IPS DF 4.7 (cell line): ENCODE measurements around the gene H2BK1.

Experiments
- DNase-seq: peaks from one replicate; pipeline ENCODE4 v3.0.0-alpha.2; 2013; ENCODE audit warnings: low spot score; ENCODE audit errors: extremely low read depth

H2BK1 gene

DNA sequence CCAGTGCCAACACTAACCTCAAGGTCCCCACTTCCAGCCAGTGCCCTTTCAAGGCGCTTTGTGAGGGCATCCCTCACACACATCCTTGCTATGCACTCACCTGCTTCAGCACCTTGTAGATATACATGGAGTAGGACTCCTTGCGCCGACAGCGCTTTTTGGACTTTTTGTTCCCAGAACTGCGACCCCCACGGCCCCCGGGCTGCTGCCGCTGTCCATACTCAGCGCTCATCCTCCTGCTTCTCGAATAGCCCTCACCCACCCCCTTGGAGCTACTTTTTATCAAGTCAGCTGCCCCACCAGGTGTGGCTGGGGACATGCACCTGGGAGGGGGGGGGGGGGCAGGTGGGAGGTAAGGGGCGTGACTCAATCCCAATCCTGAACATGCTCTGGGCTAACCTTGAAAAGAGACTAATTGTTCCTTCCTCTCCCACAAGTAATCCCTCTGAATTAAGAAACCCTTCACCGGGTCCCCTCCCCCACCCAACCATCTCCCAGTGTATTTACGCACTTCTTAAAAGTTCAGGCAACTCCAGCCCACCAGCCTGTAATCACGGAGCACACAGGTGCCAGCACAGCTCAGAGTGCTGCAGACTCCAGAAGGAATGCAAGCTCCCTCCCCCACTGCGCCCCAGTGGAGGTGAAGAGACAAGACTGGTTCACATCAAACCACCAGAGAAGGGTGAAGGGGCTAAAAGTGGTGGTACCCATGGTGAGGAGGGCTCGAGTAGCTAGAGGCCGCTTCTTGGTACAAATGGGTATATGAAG lies at the start of gene H2BK1:
Gene H2BK1 (minus strand): TSS at position 402 of the 768 bp plus-strand sequence. CDS start 170 bp downstream, at position 232.
- DNase-seq: no peak

DNA sequence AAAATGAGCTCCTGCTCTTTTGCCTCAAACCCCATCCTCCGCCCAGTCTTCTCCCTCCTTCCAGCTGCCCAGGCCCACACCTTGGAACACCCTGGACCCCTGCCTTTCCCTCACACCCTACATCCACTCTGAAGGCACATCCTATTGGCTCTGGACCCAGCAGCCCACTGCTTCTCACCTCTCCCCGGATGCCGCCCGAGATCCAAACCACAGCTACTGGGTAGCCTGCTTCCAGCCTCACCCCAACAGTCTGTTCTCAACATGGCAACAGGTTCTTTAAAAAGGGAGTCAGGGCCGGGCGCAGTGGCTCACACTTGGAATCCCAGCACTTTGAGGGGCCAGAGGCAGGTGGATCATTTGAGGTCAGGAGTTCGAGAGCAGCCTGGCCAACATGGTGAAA lies 47.7 kb upstream of the H2BK1 start:
- no peak for DNase-seq

DNA sequence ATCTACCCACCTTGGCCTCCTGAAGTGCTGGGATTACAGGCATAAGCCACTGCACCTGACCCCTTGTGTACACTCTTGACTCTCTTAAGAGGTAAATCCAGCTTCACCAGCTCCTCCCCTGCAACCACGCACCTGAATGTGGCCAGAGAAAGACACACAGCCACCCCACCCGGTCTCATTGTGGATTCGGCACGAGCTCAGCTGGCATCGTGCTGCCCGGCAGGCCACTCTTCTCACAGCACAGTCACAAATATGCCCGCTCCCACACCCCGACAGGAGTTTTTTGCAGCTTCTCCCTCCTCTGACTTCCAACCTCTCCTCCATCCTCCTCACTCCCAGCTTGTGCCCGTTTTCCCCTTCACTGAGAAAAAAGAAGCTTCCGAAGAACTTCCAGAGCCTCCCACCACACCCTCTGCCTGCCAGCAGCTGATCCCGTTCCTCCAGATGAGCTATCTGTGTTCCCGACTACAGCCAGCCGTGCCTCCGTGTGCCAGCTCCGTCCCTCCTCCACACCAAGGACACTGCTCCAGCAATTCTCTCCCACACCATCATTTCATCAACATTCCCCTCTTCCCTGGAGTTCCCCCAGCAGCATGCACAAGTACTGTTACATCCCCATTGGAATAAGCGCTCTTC lies 46.2 kb upstream of the H2BK1 start:
- no peak for DNase-seq

DNA sequence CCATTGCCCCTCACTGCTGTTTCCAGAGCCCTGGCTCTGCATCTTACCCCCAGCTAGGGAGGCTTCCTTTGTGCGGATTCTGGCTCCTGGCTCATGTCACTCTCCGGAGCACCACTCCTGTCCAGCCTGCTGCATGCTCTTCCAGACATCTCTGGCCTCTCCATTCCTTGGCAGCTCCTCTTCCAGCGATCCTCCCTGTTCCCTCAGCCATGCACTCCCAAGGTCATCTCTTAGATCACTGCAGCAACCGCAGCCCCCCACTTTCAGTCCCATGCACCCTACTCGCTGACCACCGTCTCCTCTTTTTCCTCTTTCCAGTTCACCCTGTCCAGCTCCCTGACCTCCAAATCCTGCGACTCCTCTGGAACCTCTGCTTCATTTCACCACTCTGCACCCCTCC lies 45.1 kb upstream of the H2BK1 start:
- no peak for DNase-seq

DNA sequence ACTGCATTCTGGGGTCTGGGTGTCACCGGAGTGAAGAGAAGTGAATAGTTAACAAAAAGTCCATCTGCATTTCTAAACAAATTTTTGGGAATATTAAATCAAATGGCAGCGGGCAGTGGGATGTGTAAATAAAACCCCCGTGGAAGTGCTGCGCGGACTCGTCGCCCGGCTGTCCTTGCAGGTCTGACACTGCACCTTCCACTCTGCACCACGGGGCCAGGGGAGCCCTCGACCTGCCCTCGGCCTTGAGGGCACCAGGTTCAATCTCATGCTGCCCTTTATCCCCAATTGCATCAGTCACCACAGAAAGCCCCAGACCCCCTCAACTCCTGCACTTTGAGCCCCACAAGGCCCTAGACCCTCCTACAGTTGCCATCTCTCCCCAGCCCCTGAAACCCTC lies 44.6 kb upstream of the H2BK1 start:
- no peak for DNase-seq

DNA sequence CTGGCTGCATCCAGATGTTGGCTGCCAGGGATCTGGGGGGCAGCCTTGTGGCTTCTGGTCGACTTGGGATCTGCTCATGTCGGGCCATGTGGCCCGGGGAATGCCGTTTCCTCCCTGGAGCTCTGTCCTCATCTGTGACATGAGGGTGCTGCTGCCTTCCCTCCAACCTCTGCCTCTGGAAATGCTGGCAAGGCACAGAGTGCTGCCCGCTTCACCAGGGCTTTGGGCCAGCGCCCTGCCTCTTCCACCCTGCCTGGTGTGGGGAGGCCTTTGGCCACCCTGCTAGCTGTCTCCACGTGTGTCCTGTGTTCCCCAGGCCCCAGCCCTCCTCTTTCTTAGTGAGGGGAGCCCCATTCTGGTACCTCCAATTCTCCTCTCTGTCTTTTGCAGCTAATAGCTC lies 44.0 kb upstream of the H2BK1 start:
- DNase-seq: no peak

DNA sequence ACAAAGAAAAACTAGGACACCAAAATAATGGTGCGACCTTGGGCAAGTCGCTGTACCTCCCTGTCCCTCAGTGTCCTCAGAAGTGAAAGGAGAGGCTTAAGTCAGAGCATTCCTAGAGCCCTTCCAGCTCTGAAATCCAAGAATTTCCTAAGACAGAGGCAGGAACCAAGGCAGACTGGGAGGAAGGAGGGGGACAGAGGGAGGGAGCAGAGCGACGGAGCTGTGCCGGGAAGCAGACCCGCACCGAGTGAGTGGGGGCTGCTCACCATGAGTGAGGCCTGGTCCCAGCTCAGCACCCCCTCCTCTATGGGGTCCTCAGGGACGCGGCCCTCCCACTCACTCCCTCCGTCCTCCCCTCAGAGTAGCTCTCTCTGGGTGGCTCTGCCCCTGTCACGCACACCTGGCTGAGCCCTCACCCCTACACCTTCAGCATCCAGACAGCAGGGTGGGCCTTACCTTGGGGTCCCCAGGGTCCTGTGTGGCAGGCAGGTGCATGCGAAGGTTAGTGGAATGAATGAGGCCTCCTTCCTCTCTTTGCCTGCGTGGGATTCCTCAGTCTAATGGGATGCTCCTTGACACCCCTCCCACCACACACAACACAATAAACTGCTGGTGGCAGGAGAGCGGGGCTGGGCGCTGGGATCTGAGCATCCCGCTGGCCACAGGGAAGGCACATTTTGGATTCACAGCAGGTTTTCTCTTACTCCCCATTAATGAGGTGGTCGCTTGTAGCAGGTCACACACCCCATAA lies 42.8 kb upstream of the H2BK1 start:
- no peak for DNase-seq

DNA sequence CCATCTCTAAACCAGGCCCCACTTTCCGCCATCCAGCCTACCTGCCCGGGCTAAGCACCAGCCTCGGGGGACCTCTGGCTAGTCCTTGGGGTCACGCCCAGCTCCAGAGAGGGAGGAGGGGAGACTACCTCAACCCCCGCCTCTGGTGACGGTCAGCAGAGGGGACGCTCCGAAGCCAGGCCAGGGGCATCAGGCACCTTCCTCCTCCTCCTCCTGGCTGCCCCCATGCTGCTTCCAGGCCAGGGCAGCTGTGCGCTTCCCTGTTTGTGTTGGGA lies 42.2 kb upstream of the H2BK1 start:
- DNase-seq: no peak

DNA sequence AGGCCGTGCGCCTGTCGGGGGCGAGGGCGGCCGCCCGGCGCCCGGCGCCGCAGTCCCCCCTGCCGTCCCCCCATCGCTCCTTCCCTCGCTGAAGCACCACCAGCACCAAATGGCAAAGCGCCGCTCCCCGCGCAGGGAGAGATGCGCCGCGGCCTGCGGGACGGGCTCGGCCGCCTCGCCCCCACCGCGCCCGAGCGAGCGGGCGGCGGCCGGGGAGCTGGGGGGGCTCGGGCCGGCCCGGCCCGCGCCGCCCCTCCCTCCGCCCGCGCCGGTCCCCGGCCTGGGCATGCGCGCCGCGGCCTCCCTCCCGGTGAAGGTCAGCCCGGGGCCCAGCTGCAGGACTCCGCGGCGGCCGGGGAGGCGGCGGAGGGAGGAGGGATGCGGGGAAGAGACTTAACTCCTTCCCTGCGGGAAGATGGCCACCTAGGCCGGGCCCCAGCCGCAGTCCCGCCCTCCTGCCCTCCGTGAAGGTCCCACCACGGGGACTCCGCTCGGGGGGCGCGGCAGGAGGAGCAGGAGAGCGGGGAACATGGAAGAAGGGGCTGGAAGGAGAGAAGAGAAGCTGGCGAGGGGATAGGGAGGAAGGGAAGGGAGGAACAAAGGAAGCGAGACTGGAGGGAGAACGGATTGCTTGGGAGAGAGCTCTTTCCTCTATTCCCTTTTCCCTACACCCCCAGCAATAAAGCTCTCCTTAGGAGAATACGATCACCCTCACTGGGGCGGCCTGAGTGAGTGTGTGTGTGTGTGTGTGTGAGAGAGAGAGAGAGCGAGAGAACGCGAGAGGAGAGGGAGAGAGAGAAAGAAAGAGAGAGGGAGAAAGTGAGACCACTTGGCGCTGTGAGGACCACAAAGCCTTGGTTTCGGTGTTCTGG lies 41.6 kb upstream of the H2BK1 start:
- no peak for DNase-seq

DNA sequence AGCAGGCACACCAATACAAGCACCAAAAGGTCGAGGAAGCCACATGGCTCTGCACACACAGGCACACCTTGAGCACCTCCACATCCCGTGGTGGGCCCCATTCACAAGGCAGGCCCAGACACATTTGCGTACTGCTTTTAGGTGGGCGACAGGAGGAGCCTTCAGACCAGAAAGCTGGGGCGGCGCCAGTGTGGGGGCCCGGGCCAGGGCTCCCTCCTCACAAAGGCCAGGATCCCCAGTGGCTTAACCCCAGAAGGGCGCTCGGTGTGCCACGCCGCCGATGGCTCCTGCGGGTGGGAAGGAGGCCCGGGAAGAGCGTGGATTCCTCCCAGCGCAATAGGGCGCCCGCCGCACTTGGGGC lies 41.0 kb upstream of the H2BK1 start:
- no peak for DNase-seq

DNA sequence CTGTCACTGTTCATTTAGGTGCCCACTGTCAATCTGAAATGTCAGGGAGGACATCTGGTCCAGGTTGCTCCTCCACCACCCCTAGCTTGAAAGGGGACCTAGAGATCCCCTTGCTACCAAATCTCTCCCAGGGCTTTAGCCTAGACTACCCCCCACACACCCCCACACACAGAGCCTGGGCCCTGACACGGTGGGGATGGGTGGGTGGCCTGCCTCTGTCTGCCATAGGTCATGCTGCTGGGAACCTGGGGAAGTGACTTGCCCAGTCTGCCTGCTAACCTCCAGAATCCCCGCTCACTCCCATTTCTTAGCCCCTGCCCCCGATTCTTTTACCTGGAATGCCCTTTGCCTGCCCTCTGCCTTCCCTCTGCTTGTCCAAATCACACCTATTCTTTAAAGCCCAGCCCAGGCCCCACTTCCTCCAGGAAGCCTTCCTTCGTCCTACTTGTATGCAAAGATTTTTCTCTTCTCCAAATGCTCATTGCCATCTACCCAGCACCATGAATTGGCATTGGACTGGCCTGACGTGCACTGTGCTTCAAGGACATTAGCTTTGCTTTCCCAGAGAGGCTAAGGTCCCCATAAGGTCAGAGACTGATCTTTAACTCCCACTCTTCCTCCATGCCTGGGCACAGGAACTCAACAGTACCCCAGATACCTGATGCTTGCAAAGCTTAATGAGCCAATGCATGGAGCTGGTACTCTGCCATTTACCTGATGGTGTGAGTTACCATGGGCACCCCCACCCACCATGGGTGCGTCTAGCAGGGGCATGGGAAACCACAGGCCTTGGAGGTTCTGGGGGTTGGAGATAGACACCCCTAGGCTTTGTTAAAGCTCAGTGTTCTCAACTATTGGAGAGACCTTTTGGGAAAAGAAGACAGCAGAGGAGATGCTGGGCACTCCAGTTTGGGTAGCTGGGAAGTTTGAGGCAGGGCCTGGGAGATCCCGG lies 40.2 kb upstream of the H2BK1 start:
- no peak for DNase-seq

DNA sequence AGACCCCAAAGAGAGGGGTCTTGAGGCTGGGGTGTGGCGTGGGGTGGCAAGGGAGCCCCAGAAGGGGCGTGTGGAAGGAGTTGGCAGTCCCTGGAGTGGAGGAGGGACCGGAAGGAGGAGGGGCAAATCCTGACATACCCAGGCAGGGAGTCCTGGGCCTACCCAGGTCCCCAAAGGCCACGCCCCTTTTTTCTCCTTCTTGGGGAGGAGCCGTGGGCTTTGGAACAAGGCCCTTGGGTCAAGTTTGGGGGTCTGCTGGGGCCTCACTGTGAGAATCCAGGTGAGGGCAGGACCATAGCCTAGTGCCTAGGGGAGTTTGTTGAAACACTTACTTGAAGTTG lies 39.4 kb upstream of the H2BK1 start:
- no peak for DNase-seq

DNA sequence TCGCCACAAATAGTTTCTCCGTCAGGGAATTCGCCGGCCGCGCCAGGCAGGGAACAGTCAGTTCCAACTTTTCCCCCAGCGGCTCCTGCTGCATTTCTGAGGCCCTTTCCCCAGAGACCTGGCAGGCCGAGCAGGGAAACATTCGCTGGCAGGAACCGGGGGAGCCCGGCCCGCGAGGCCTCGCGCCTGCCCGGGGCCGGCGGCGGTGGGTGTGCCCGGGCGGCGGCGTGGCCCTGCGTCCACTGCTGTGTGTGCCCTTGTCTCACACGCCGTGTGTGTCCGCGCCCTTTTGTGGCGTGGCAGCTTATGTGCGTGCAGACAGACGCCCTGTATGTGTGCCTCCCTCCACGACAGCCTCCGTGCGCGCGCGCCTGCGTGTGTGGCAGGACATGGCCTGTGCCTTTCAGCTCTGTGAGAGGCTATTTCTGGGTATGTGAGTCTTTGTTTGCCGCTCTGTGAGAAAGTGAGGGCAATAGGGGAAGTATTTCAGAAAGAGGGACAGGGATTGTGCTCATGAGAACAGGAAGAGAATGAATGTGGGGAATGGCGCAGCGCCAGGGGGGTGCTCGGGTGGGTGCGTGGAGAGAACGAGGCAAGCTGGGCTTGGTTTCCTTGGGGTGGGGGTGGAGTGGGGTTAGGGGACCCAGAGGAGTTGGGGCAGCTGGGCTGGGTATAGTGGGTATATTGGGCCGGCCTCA lies 38.9 kb upstream of the H2BK1 start:
- DNase-seq: no peak

DNA sequence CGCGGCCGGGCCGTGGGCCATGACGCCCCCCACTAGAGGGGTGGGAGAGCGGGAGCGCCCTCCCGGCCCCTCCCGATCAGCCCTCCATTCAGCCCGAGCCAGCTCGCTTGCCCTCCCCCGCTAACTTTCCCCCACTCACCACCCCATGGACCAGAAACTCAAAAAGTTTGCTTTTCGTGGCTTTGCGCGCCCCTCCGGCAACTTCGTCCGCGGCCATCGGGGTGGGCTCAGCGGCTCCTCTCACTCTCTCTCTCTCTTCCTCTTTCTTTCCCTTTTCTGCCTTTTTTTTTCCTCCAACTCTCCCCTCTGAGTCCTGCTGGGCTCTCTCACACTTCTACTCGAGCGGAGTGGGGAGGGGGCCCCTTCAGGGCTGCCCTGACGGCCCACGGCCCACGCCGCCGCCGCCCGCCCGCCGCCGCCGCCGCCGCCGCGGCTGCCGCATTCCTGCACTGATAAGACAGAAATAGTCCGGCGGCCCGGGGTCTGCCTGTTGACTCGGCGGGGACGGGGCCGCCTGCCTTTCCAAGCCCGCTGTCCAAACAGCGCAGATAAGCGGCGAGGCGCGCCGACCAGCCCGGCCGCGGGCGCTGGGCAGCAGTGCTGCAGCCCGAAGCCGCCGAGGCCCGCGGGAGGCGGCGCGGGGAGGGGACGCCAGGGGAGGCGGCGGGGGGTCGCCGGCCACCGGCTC lies 38.2 kb upstream of the H2BK1 start, which contains the start of gene SMARCD3:
Gene SMARCD3 (minus strand): TSS at position 349 of the 688 bp plus-strand sequence. CDS start 132 bp downstream, at position 217.
- DNase-seq: no peak

DNA sequence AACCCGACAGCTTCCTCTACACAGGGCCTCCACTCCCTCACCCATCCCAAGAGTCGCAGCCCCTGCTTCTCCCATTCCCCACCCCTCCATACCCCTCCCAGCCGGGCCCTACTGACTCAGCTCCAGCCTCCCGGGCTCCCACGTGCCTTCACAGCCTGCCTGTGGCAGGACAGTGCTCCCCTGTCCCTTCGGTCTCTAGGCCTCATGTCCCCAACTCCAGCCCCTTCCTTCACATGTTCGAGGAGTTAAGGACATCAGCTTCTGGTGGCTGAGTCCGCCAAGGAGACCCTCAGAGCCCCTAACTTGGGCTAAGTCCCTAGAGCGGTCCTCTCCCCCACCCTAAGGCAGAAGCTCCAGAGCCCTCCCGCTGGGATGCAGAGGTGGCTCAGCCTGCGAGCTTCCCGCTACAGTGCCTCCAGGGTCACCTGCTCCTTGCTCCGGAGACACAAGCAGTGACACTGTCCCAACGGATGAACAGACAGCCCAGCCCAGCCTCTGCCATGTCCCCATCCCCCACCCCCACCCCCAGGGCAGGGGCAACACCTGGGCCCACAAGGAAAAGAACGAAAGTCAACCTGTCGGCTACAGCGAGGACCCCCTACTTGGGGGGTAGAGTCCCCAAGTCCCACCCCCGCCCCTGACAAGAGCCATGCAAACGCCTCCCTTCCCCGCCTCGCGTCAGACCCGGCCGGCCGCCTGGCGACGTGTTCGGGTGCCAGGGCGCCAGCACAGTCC lies 37.5 kb upstream of the H2BK1 start:
- DNase-seq: no peak

DNA sequence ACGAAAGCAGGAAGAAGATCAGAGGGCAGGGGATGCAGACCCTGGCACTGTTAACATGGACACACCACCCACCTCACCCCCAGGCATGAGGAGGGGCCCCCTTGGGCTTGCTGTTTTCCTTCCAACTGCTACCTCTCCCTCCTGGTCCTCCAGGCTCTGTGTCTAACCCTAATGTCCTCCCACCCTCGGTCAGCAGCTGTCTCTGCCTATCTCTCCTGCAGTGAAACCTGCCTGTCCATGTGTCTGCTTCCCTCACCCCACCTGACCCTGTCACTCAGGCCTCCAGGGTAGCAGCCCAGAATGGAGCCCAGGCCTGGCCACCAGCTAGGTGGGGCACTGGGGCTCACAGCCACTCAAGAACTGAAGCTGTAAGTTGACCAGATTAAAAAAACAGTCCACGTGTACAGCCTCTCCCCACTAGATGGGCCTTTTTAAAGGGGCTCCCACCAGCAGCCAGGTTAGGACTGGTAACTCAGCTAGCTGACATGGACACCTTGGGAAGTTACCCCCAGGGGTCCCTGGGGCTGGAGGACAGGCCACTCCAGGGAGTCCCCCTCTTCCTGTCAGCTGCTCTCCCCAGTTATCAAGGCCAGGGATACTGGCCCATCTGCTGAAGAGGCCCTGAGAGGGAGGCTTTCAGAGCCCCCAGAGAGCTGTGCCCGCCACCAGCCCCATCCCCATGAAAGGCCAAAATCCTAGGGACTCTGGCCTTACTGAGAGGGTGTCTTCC lies 36.7 kb upstream of the H2BK1 start:
- no peak for DNase-seq

DNA sequence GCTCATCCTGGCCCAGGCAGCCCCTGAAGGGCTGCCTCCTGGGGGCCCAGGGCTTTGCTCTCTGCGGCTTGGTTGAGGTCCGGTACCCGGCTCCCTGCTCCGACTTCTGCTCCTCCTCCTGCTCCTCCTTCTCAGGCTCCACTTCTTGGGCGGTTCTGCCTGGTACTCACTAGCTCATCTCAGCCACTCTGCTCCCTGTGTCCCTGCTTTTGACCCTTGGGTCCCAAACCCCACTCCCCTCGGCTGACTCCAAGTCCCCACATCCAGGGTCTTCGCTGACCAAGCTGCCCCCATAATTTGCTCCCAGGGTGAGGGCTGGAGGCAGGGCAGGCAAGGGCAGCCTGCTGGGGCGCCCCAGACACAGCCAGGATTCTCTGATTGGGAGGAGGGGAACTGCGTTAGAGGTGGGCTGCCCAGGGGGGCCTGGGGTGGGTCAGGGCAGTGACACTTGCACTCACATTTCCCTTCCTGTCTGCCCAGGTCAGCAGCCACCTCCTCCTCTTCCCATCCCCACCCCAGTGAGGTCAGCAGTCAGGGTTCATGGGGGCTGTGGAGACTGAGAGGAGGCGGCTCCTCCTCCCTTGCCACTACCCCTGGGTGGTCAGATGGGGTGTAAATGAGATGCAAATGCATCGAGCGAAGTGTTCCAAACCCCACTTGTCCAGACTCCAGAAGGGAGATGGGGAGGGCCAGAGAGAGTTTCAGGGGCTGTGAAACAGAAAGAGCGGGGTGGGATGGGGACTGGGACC lies 36.0 kb upstream of the H2BK1 start:
- DNase-seq: no peak
